Lower leg skin (tissue), 3 donors: ENCODE data around the gene STARD7.

Experiments used
- CTCF ChIP-seq, 3 donors: fragments of 450-650 bp; IDR thresholded peaks; one replicate each; pipeline ENCODE4 v1.5.1; 2016; ENCODE audit warnings: antibody characterized with exemption in 3 of 3, mild to moderate bottlenecking in 3 of 3, moderate library complexity in 2 of 3
- POLR2A ChIP-seq, 2 donors: fragments of 450-650 bp; IDR thresholded peaks; one replicate each; pipeline ENCODE4 v1.6.1; 2016 to 2017; ENCODE audit warnings: antibody characterized with exemption in 2 of 2, mild to moderate bottlenecking in 1 of 2, moderate library complexity in 1 of 2

GRCh38 chr2:96208143-96209010 is at the start of gene STARD7:
- TF ChIP-seq POLR2A (IDR thresholded peaks at IDR 0.05) (peak in 1 of 2 donors; percentile 64), CTCF (IDR thresholded peaks at IDR 0.05) (no peak)
